GM21390 (cell line): Measurements from ENCODE around the gene SEPHS1.
"Not testable (repeated sequence)": the region's sequence is repeated elsewhere in the genome, so short reads cannot be mapped to it uniquely, and the experiment has no call there.

Experiments used
- ATAC-seq: cut with Tn5 transposase; IDR thresholded peaks from one replicate; pipeline ENCODE4 v1.9.1; 2021; ENCODE audit not compliant: unreplicated experiment

SEPHS1 gene

DNA sequence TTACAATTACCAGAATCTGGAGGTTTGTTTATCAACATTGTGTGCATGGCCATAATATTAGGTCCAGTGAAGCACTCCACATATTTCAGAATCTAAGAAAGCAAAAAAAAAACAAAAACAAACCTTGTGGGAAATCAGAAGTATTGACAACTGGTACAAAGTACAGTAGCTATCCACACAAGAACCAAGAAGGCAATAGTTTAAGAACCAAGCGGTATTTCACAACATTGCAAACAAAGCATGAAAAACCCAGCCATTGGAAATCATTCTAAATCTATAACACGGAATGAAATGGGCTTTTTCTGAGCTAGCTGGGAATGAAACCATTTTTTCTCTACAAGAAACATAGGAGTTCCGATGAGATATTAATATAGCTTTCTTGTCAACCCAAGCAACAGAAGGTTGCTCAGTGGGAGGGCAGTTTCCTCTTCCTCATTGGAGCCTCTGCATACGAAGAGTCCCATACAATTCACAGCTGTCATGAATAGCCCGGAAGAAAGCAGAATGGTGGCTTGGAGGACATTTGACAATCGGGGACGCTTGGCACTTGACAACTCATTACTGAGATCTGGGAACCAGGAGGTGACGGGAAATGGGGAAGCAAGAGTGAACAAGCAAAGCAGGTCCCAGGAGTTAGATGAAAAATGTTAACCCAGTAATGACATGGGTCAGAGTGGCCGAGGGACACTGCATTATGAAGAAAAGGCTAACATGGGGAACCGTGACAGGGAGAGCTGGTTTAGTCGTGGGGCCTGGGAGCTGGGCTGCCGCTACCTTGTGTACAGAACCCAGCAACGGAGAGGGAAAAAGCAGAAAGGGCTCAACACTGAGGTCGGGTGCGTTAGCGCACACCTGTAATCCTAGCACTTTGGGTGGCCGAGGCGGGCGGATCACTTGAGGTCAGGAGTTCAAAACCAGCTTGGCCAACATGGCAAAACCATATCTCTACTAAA lies 56.0 kb downstream of the SEPHS1 start:
- no peak for ATAC-seq

- ATAC-seq: no peak
These were observed 57.0 kb downstream of the SEPHS1 start for GRCh38 chr10:13291061-13291460.

DNA sequence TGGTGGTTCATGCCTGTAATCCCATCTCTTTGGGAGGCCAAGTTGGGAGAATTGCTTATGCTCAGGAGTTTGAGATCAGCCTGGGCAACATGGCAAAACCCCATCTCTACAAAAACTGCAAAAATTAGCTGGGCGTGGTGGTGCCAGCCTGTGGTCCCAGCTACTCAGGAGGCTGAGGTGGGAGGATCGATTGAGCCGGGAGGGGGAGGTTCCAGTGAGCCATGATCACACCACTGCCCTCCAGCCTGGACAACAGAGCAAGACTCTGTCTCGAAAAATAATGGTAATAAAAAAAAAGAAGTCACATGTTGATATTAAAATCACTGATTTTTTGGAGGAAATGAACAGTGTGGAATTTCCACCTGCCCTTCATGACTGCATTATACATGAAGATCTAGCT lies 64.0 kb downstream of the SEPHS1 start:
- ATAC-seq: no peak

GRCh38 chr10:13282348-13282747 lies 65.7 kb downstream of the SEPHS1 start:
- ATAC-seq: not testable (repeated sequence)

GRCh38 chr10:13276749-13277365 lies 71.2 kb downstream of the SEPHS1 start:
- no peak for ATAC-seq

DNA sequence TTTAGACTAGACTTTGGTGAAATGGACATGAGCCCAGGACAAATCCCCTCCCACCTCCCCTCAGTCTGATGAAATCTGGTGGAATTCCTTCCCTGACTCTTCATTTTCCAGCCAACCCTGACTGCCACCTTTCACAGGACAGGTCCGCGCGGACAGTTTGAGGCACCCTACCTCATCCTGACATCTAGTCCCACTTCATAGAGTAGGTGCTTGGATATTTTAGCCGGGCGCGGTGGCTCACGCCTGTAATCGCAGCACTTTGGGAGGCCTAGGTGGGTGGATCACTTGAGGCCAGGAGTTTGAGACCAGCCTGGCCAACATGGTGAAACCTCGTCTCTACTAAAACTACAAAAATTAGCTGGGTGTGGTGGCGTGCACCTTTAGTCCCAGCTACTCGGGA lies 71.9 kb downstream of the SEPHS1 start:
- ATAC-seq: not testable (repeated sequence)

DNA sequence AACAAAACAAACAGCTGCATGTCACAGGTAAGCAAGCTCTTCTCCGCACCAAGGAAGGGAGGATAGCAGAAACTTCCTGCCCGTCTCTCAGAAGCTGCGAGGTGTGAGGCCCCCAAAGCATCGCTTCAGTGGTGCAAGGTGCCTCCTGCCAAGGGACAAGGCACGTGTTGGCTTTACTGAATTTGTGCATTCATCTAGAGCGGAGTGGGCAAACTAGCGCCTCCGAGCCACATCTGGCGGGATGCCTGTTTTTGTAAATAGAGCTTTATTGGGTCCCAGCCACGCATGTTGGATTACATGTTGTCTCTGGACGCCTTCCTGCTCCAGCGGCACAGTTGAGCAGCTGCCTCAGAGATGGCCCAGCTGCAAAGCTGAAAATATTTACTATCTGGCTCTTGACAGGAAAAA lies 75.9 kb downstream of the SEPHS1 start:
- no peak for ATAC-seq

GRCh38 chr10:13271552-13272163 lies 76.4 kb downstream of the SEPHS1 start:
- ATAC-seq: peak; percentile 79

- ATAC-seq: no peak
These were observed 77.1 kb downstream of the SEPHS1 start for GRCh38 chr10:13270877-13271551.

- ATAC-seq: no peak
These were observed 79.3 kb downstream of the SEPHS1 start for GRCh38 chr10:13268841-13269240.

GRCh38 chr10:13268310-13268709 lies 79.8 kb downstream of the SEPHS1 start:
- no peak for ATAC-seq
